Body of pancreas (tissue), 4 donors: ENCODE measurements around the gene PHF12. TPM values are rescaled to one million over a fixed set of nuclear protein-coding genes. Genes with fewer than 3 reads are reported as not detected.

Experiments
- ATAC-seq: fragments of 150-250 bp; one replicate; pipeline ENCODE4 v1.9.1; 2016
- DNase-seq, 4 donors: peaks; one replicate each; pipeline ENCODE4 v3.0.0-alpha.2; 2019
- H3K27ac ChIP-seq, 4 donors: fragments of 200-600 bp; sonication (generic); 1 replicate in 3 of 4; 2 replicates in 1 of 4; pipeline versions ENCODE4 v1.5.1 to v1.6.1; 2016 to 2019; ENCODE audit warnings: mild to moderate bottlenecking in 1 of 4, mixed read lengths in 1 of 4, moderate library complexity in 1 of 4
- H3K27me3 ChIP-seq, 2 donors: fragments of 200-600 bp; sonication (generic); one replicate each; pipeline ENCODE4 v1.6.0; 2016; ENCODE audit warnings: mild to moderate bottlenecking in 1 of 2
- H3K36me3 ChIP-seq, 2 donors: fragments of 200-600 bp; sonication (generic); replicated peaks in 1 of 2; 2 replicates each; pipeline ENCODE4 v1.5.1; 2016; ENCODE audit warnings: low read depth in 2 of 2; ENCODE audit not compliant: insufficient read depth in 1 of 2
- H3K4me1 ChIP-seq: fragments of 200-600 bp; sonication (generic); one replicate; pipeline ENCODE4 v1.6.0; 2016
- H3K4me3 ChIP-seq, 2 donors: fragments of 200-600 bp; sonication (generic); 1 replicate in 1 of 2; 2 replicates in 1 of 2; pipeline ENCODE4 v1.5.1; 2016 to 2019
- H3K9me3 ChIP-seq, 3 donors: fragments of 200-600 bp; sonication (generic); 1 replicate in 2 of 3; 2 replicates in 1 of 3; pipeline ENCODE4 v1.5.1; 2016
- CTCF ChIP-seq, 7 experiments: fragments of 450-650 bp in 4 of 7; fragments of 200-600 bp in 3 of 7; sonication (generic) in 3 of 7; IDR thresholded peaks; one replicate each; pipeline ENCODE4 v1.5.1; 2016 to 2019; ENCODE audit warnings: antibody characterized with exemption in 7 of 7
- POLR2A ChIP-seq, 3 donors: fragments of 450-650 bp; IDR thresholded peaks; one replicate each; pipeline ENCODE4 v1.6.1; 2016; ENCODE audit warnings: antibody characterized with exemption in 3 of 3, mild to moderate bottlenecking in 2 of 3
- WGBS, 2 donors: methylation state at CpG; one replicate each; pipeline ENCODE4 v1.1.5; 2017; 5-methylcytosine and 5-hydroxymethylcytosine counted together
- intact Hi-C: fragments of 100-400 bp; cut with DNase I; formaldehyde crosslinking; loops from one replicate; pipeline ENCODE4 v1.15.1; 2023
- total RNA-seq, 2 donors: library from RNA; depleted of rRNA; stranded (reverse); fragments of >200 nt; gene quantifications; one replicate each; pipeline ENCODE4 v1.1.0, GENCODE V29; 2016

The PHF12 gene
- total RNA-seq, 2 donors from 2014 or later, result 22.1 to 56.4 TPM

GRCh38 chr17:28970879-28971278 lies 19.6 kb upstream of the PHF12 start:
- intact Hi-C loops, result no loop called here
- H3K27ac ChIP-seq, result no peak overlapping the region
- DNase-seq (peak in 1 of 4 donors; percentile 25), ATAC-seq (peak; percentile 39)
- H3K4me3 ChIP-seq, result no peak overlapping the region
- no peaks in the 10 kb centered on the region for H3K27me3 ChIP-seq
- WGBS, 2 donors, result 38 to 49% methylated on average over 6 of the region's 6 CpGs
- no peaks in the 10 kb centered on the region for H3K36me3 ChIP-seq
- no peak for TF ChIP-seq CTCF (IDR thresholded peaks at IDR 0.05)
- TF ChIP-seq POLR2A (IDR thresholded peaks at IDR 0.05), result no peak
- peaks cover 37% of the 10 kb centered on the region for H3K4me1 ChIP-seq
- no peaks in the 10 kb centered on the region for H3K9me3 ChIP-seq

DNA sequence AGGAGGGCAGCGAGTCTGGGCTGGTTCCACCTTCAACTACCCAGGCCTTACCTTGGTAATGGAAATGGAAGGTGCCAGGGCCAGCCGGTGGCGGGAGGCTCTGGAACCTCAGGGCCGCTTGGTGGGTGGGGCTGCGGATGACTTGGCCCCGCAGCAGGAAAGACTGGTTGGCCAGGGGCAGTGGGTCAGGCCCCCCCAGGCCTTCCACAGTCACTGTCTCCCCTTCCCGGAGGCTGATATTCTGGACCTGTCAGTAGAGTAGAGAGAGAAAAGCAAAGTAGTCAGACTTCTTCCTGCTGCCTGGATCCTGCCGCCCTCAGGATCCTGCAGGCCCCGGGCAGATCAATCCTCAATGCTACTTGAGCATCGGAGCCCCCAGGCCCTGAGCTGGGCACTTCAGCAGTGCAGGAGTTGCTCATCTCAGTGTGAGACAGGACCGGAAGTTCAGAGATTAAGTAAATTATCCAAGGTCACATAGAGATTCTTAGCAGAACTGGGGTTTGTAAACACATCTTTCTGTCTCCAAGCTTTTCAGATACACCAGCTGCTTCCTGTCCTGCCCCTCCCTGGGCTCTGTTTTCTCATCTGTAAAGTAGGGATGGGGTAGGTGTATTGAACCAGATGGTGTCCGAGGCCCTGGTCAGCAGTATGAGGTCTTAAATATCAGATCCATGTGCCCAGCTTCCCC lies 18.5 kb upstream of the PHF12 start:
- TF ChIP-seq POLR2A (IDR thresholded peaks at IDR 0.05) (no peak), CTCF (IDR thresholded peaks at IDR 0.05) (no peak)
- WGBS, 2 donors, result 60 to 78% methylated on average over 2 to 12 of the region's 12 CpGs

GRCh38 chr17:28968914-28969295 lies 17.6 kb upstream of the PHF12 start:
- TF ChIP-seq POLR2A (IDR thresholded peaks at IDR 0.05) (no peak), CTCF (IDR thresholded peaks at IDR 0.05) (no peak)
- Histone ChIP-seq H3K4me1 (peaks cover 28% of the 10 kb centered on the region), H3K9me3 (no peaks in the 10 kb centered on the region), H3K27ac (peak overlapping the region in 1 of 4 donors; percentile 16), H3K4me3 (no peak overlapping the region), H3K27me3 (no peaks in the 10 kb centered on the region), H3K36me3 (no peaks in the 10 kb centered on the region)
- WGBS, 2 donors, result 53 to 54% methylated on average over 2 of the region's 2 CpGs
- intact Hi-C loops, result no loop called here
- ATAC-seq, result no peak
- no peak for DNase-seq

More for the DNA sequence above, 18.5 kb upstream of the PHF12 start:
- no peak overlapping the region for H3K4me3 ChIP-seq
- DNase-seq, result no peak
- no peaks in the 10 kb centered on the region for H3K27me3 ChIP-seq
- peaks cover 35% of the 10 kb centered on the region for H3K4me1 ChIP-seq
- H3K36me3 ChIP-seq, result no peaks in the 10 kb centered on the region
- H3K27ac ChIP-seq, result no peak overlapping the region
- no peaks in the 10 kb centered on the region for H3K9me3 ChIP-seq
- no peak for ATAC-seq
- intact Hi-C loops, result no loop called here

GRCh38 chr17:28968231-28968913 lies 17.1 kb upstream of the PHF12 start:
- Histone ChIP-seq H3K27me3 (no peaks in the 10 kb centered on the region), H3K27ac (peak overlapping the region in 1 of 4 donors; percentile 16), H3K4me1 (peaks cover 23% of the 10 kb centered on the region), H3K9me3 (no peaks in the 10 kb centered on the region), H3K36me3 (no peaks in the 10 kb centered on the region), H3K4me3 (no peak overlapping the region)
- WGBS, 2 donors, result 50 to 61% methylated on average over 7 to 10 of the region's 10 CpGs
- TF ChIP-seq POLR2A (IDR thresholded peaks at IDR 0.05) (no peak), CTCF (IDR thresholded peaks at IDR 0.05) (no peak)
- DNase-seq (peak in 1 of 4 donors; percentile 30), ATAC-seq (peak; percentile 12)
- intact Hi-C loops, result no loop called here
